DMS 273 (cell line): ENCODE measurements around the gene IQSEC1.

Source experiments
- DNase-seq: peaks from one replicate; lab custom pipeline; 2025; ENCODE audit not compliant: unreplicated experiment; lab: John Stamatoyannopoulos, UW

Gene IQSEC1

GRCh38 chr3:13073326-13074005 is at the start of gene IQSEC1:
IQSEC1 (minus strand) TSS chr3:13073429; CDS start chr3:13073014, 415 bp downstream.
- peak; percentile 88 for DNase-seq

- DNase-seq = no peak
Measured at GRCh38 chr3:13122081-13123012, 49.1 kb upstream of the IQSEC1 start.

DNA sequence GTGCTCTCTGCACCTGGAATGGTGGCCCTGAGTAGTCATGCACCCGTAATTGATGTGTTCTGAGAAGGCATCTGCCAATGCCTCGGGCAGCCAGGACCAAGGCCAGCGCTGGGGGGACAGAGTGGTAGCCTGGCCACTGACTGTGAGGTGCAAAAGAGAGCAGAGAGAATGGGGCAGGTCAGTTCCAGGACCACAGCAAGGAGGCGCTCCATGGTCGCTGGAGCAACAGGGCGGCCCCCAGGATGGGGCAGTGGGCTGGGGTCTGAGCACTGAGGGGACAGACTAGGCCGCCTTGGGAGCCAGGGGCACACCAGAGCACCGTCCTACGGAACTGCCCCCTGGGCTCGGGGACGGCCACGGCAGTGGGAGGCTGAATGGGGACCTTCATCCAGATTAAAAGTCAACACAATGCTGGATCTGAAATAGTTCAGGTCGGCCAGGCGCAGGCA is 48.3 kb upstream of the IQSEC1 start:
- DNase-seq = no peak

DNA sequence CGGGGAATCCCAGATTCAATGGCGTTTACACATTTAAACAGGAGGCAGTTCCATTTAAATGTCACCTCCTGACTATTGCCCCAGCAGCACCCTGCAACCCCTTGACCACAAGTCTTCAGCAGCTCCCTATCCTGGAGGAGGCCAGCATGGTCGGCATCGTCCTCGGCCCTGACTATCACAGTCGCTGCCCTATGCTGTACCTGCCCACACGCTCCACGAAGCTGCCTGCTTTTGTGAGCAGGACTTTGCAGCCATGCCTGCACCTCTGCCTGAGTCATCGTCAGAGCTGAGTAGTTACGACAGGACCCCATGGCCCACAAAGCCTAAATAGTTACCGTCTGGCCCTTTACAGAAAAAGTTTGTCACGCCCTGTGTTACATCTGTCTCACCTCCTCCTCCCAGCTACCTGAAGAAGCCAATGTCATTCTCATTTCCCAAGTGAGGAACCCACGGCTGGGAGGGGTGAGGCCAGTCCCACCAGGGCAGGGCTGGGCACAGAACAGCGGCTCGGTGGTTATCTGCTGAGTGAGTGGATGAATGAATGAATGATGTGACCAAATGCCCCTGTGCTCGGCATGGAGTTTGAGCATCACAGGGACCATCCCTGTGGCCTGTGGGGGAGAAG is 47.8 kb upstream of the IQSEC1 start:
- no peak for DNase-seq

- DNase-seq = no peak
Measured at GRCh38 chr3:13120289-13120927, 47.2 kb upstream of the IQSEC1 start.

- DNase-seq = no peak
Measured at GRCh38 chr3:13119471-13120220, 46.4 kb upstream of the IQSEC1 start.

DNA sequence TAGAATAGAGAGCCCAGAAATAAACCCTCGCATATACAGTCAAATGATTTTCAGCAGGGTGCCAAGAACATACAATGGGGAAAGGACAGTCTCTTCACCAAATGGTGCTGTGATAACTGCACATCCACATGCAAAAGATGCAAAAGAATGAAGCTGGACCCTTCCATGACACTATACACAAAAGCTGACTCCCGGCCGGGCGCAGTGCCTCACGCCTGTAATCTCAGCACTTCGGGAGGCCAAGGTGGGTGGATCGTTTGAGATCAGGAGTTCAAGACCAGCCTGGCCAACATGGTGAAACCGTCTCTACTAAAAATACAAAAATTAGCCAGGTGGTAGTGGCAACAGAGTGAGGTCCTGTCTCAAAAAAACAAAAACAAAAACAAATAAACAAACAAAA is 43.2 kb upstream of the IQSEC1 start:
- no peak for DNase-seq

DNA sequence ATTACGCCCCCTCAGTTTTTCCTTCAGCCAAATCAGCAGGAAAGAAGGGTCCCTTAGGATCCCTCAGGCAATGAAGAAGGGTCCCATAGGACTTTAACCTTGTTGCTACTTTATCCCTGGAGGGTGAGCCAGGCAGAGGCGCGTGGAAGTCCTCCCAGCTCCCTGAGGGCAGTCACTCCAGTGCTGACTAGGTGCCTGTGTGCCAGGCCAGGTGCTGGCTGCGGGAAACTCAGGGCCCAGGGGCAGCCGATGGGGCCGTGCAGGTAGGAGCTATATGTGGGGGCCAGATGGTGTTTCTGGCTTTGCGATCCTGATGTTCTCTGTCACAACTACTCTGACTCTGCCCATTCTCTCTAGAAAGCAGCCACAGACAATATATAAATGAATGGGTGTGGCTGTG is 42.8 kb upstream of the IQSEC1 start:
- no peak for DNase-seq

DNA sequence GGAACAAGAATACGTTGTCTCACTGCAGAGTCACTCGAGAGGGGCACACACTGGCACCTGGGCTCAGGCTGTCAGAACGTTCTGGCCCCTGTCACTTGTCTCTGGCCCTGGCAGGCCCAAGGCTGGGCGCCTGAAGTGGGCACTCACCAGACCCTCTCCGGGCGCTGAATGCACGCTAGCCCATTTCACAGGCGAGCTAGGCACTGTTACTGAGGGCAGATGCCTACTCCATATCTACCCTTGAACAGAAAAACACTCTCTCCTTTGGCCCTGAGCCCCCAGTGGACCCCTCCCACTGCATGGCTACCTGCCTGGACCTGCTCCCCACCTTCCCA is 42.3 kb upstream of the IQSEC1 start:
- DNase-seq = no peak

DNA sequence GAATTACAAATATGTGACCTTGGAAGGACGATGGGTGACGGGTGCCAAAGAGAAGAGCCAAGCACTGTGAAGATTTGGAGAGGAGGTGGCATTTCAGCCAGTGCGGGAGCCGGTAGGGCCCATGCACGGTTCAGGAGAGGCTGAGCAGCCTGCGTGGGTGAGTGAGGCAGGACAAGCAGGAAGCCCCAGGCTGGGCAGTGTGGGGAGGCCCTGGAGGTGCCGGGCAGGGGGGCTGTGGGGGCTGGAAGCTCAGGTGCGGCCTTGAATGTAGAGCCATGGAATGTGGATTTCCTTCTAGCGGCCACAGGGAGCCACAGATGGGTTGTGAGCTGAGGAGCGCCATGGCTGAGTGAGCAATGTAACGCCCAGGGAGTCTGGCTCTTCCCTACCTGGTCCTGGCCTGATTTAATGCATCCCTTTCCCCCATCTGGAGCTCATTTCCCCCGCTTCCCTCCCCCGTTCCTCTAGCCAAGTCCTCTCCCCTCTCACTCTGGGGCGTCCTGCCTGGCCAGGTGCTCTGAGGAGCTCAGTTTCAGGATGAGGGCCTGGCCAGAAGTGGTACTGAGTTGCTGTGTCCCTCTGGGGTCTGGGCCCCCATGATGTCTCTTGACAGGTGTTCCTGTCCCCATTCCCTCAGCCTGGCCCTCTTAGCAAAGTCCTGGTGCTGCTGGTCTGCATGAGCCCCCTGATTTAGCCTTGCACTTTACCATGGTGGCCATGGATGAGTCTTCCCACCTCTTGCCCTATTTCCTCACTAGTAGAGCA is 41.8 kb upstream of the IQSEC1 start:
- DNase-seq = peak; percentile 25

GRCh38 chr3:13113346-13114330 is 40.4 kb upstream of the IQSEC1 start:
- no peak for DNase-seq

GRCh38 chr3:13112521-13113345 is 39.5 kb upstream of the IQSEC1 start:
- DNase-seq = no peak

GRCh38 chr3:13111873-13112520 is 38.8 kb upstream of the IQSEC1 start:
- DNase-seq = no peak

- peak; percentile 18 for DNase-seq
Measured at GRCh38 chr3:13111173-13111872, 38.1 kb upstream of the IQSEC1 start.

- peak; percentile 70 for DNase-seq
Measured at GRCh38 chr3:13110678-13111116, 37.5 kb upstream of the IQSEC1 start.

DNA sequence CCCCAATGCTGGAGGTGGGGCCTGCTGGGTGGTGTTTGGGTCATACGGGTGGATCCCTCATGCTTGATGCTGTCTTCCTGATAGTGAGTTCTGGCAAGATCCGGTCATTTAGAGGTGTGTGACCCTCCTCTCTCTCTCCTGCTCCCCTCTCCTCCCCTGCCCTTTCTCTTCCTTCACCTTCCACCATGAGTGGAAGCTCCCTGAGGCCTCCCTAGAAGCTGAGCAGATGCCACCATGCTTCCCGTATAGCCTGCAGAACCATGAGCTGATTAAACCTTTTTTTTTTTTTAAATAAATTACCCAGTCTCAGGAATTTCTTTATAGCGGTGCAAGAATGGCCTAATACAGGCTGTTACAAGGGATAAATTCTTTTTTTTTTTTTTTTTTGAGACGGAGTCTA is 36.3 kb upstream of the IQSEC1 start:
- no peak for DNase-seq

GRCh38 chr3:13108861-13109260 is 35.6 kb upstream of the IQSEC1 start:
- DNase-seq = no peak
